Measurements from ENCODE around the gene SCFD2. TPM values are rescaled to one million over a fixed set of nuclear protein-coding genes. Genes with fewer than 3 reads are reported as not detected.

The SCFD2 gene
- total and polyA plus RNA-seq, 4 donors, result 4.3 to 28.8 (median 7.4) TPM

GRCh38 chr4:53076374-53076958 lies 289.4 kb downstream of the SCFD2 start:
- Histone ChIP-seq H3K4me1 (ENCODE audit: control insufficient read depth in 4 of 4, insufficient read depth in 4 of 4, low read length in 3 of 4) (no peaks in the 10 kb centered on the region), H3K36me3 (ENCODE audit: control insufficient read depth in 4 of 4, insufficient read depth in 3 of 4, low read depth in 1 of 4, low read length in 3 of 4) (no peaks in the 10 kb centered on the region), H3K9ac (ENCODE audit: low read depth in 1 of 2, low read length in 2 of 2) (no peak overlapping the region), H3K9me3 (ENCODE audit: control insufficient read depth in 4 of 4, low read length in 3 of 4) (no peaks in the 10 kb centered on the region), H3K4me3 (ENCODE audit: low read depth in 1 of 3, low read length in 3 of 3) (no peak overlapping the region), H3K27ac (ENCODE audit: low read depth in 1 of 2, low read length in 2 of 2) (no peak overlapping the region), H3K27me3 (ENCODE audit: control insufficient read depth in 4 of 4, insufficient read depth in 4 of 4, low read length in 3 of 4) (no peaks in the 10 kb centered on the region)
- DNase-seq (ENCODE audit: low spot score), result no peak
- TF ChIP-seq, protein P1, sequence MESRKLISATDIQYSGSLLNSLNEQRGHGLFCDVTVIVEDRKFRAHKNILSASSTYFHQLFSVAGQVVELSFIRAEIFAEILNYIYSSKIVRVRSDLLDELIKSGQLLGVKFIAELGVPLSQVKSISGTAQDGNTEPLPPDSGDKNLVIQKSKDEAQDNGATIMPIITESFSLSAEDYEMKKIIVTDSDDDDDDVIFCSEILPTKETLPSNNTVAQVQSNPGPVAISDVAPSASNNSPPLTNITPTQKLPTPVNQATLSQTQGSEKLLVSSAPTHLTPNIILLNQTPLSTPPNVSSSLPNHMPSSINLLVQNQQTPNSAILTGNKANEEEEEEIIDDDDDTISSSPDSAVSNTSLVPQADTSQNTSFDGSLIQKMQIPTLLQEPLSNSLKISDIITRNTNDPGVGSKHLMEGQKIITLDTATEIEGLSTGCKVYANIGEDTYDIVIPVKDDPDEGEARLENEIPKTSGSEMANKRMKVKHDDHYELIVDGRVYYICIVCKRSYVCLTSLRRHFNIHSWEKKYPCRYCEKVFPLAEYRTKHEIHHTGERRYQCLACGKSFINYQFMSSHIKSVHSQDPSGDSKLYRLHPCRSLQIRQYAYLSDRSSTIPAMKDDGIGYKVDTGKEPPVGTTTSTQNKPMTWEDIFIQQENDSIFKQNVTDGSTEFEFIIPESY (IDR thresholded peaks at IDR 0.05), result no peak
- TF ChIP-seq JUND (IDR thresholded peaks at IDR 0.05), result no peak
- TF ChIP-seq, protein P2, sequence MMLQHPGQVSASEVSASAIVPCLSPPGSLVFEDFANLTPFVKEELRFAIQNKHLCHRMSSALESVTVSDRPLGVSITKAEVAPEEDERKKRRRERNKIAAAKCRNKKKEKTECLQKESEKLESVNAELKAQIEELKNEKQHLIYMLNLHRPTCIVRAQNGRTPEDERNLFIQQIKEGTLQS (IDR thresholded peaks at IDR 0.05), result no peak
- TF ChIP-seq RAD21 (IDR thresholded peaks at IDR 0.05), result no peak
- TF ChIP-seq MAX (IDR thresholded peaks at IDR 0.05), result no peak
- TF ChIP-seq, protein P3, sequence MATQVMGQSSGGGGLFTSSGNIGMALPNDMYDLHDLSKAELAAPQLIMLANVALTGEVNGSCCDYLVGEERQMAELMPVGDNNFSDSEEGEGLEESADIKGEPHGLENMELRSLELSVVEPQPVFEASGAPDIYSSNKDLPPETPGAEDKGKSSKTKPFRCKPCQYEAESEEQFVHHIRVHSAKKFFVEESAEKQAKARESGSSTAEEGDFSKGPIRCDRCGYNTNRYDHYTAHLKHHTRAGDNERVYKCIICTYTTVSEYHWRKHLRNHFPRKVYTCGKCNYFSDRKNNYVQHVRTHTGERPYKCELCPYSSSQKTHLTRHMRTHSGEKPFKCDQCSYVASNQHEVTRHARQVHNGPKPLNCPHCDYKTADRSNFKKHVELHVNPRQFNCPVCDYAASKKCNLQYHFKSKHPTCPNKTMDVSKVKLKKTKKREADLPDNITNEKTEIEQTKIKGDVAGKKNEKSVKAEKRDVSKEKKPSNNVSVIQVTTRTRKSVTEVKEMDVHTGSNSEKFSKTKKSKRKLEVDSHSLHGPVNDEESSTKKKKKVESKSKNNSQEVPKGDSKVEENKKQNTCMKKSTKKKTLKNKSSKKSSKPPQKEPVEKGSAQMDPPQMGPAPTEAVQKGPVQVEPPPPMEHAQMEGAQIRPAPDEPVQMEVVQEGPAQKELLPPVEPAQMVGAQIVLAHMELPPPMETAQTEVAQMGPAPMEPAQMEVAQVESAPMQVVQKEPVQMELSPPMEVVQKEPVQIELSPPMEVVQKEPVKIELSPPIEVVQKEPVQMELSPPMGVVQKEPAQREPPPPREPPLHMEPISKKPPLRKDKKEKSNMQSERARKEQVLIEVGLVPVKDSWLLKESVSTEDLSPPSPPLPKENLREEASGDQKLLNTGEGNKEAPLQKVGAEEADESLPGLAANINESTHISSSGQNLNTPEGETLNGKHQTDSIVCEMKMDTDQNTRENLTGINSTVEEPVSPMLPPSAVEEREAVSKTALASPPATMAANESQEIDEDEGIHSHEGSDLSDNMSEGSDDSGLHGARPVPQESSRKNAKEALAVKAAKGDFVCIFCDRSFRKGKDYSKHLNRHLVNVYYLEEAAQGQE (IDR thresholded peaks at IDR 0.05), result no peak
- no peak for TF ChIP-seq HNF4A (conservative IDR thresholded peaks at IDR 0.05)
- TF ChIP-seq CTCF (IDR thresholded peaks at IDR 0.05; ENCODE audit: low read depth, low read length, missing input control), result no peak
- no peak for TF ChIP-seq FOXA2 (IDR thresholded peaks at IDR 0.05)
- no peak for TF ChIP-seq RXRA (IDR thresholded peaks at IDR 0.05)
- TF ChIP-seq NR2F2 (IDR thresholded peaks at IDR 0.05), result no peak
- TF ChIP-seq EGR1 (IDR thresholded peaks at IDR 0.05; ENCODE audit: low read depth in 2 of 2), result no peak
- no peak for TF ChIP-seq GABPA (IDR thresholded peaks at IDR 0.05 in 1 of 2, conservative IDR thresholded peaks at IDR 0.05 in 1 of 2)
- TF ChIP-seq HNF4G (IDR thresholded peaks at IDR 0.05), result no peak
- no peak for TF ChIP-seq SP1 (IDR thresholded peaks at IDR 0.05)
- 95% methylated on average over 8 of the region's 8 CpGs for whole genome bisulfite sequencing
